ENCODE data around the gene NFASC.

The NFASC gene

GRCh38 chr1:204867203-204867602, 3.5 kb upstream of the NFASC start:
- no peak overlapping the region for H3K4me3 ChIP-seq (replicated peaks in 1 of 2; ENCODE audit: low read depth in 2 of 2, low read length in 2 of 2)
- no peak for TF ChIP-seq CTCF (IDR thresholded peaks at IDR 0.05; ENCODE audit: low read depth, low read length)
- no peak for DNase-seq (ENCODE audit: low read depth in 2 of 2)

- DNase-seq (ENCODE audit: low read depth in 2 of 2): no peak
- no peak overlapping the region for H3K4me3 ChIP-seq (replicated peaks in 1 of 2; ENCODE audit: low read depth in 2 of 2, low read length in 2 of 2)
- no peak for TF ChIP-seq CTCF (IDR thresholded peaks at IDR 0.05; ENCODE audit: low read depth, low read length)
Observed at GRCh38 chr1:204867666-204868339, 2.9 kb upstream of the NFASC start.

- DNase-seq (ENCODE audit: low read depth in 2 of 2): no peak
- no peak for TF ChIP-seq CTCF (IDR thresholded peaks at IDR 0.05; ENCODE audit: low read depth, low read length)
Observed at GRCh38 chr1:204868340-204868700, 2.3 kb upstream of the NFASC start.

GRCh38 chr1:204869097-204869496, 1.6 kb upstream of the NFASC start:
- no peak for DNase-seq (ENCODE audit: low read depth in 2 of 2)

More at GRCh38 chr1:204868340-204868700, 2.3 kb upstream of the NFASC start:
- H3K4me3 ChIP-seq (replicated peaks in 1 of 2; ENCODE audit: low read depth in 2 of 2, low read length in 2 of 2): no peak overlapping the region

GRCh38 chr1:204871405-204872037, 859 bp downstream of the NFASC start:
- TF ChIP-seq CTCF (IDR thresholded peaks at IDR 0.05; ENCODE audit: low read depth, low read length): no peak
- no peak for DNase-seq (ENCODE audit: low read depth in 2 of 2)
- H3K4me3 ChIP-seq (replicated peaks in 1 of 2; ENCODE audit: low read depth in 2 of 2, low read length in 2 of 2): no peak overlapping the region

More at GRCh38 chr1:204869097-204869496, 1.6 kb upstream of the NFASC start:
- TF ChIP-seq CTCF (IDR thresholded peaks at IDR 0.05; ENCODE audit: low read depth, low read length): no peak
- H3K4me3 ChIP-seq (replicated peaks in 1 of 2; ENCODE audit: low read depth in 2 of 2, low read length in 2 of 2): no peak overlapping the region

- peak in 1 of 2 donors; percentile 2 for DNase-seq (ENCODE audit: low read depth in 2 of 2)
- no peak for TF ChIP-seq CTCF (IDR thresholded peaks at IDR 0.05; ENCODE audit: low read depth, low read length)
- H3K4me3 ChIP-seq (replicated peaks in 1 of 2; ENCODE audit: low read depth in 2 of 2, low read length in 2 of 2): no peak overlapping the region
Observed at GRCh38 chr1:204872262-204872881, 1.7 kb downstream of the NFASC start.
